ENCODE results near the gene CHRM1.

The CHRM1 gene

DNA sequence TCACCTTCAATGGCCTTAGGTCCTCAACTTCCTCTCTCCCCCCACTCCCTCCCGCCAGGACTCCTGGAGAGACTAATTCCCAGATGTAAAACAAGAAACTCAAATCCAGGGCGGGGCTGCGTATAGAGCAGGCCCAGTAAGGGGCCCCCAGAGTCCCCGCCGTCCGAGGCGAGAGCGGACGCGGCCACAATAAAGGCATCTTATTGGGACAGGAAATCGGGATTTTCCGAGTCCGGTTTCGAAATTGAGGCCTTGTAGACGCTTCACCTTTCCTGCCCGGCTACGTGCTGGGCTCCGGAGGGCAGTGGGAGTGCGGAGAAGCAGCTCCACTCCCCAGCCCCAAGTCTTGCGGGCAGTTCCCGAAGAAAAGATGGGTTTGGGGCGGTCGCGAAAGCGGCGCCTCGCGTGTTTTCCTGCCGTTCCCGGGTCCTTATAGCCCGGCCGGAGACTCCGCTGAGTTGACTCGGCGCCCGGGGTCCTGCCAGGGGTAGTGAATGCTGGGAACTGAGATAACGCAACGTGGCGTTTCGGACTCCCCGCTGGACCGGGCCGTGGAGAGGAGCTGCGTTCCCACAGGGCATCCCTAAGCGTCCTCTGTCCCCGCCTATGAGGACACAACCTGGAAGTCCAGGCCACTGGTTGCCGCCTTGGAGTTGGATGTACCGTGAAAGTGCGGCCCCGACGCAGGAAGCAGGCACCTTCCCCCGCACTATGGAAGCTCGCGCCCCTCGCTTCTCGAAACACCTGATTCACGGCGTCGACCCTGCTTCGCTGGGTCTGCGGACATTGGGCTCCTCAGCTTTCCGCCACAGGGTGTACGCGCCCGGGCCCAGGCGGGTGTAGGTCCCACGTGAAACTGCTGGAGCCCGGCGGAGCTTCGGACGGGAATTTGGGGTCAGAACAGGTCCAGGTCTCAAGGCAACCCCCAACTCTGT is 4.8 kb upstream of the CHRM1 start:
- DNase-seq, result no peak

GRCh38 chr11:62925308-62925707 is 4.1 kb upstream of the CHRM1 start:
- DNase-seq, result no peak

DNA sequence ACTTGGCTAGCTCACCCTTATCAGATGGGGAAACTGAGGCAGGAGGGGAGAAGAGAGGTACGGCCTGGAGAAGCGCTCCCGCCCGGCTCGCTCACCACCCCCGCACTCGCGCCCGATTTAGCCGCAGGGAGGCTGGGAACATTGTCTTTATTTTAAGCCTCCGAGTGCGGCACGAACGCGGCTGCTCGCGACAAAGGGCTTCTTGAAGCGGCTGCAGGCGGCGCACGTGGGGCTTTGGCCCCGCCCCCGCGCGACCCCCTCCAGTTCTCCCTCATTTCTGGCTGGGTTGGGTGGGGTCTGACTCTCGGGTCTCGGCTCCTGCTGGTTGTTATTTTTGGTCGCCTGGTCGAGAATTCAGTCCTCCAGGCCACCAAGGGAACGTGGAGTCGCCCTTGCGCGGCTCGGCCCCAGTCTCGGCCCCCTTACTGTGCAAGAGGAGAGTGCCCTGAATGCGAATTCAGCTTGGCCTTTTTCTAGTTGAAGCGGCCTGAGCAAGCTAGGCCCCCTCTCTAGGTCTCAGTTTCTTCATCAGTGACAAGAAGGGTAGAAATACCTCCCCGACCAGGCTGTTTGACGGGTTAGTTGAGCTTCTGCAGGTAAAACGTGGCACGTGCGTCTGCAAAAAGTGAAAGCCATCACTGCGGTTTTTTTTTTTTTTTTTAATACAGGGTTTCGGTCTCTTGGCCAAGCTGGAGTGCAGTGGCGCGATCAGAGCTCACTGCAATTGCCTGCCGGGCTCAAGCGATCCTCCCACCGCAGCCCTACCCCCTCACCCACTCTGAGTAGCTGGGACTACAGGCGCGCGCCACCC is 2.6 kb upstream of the CHRM1 start:
- DNase-seq, result no peak

DNA sequence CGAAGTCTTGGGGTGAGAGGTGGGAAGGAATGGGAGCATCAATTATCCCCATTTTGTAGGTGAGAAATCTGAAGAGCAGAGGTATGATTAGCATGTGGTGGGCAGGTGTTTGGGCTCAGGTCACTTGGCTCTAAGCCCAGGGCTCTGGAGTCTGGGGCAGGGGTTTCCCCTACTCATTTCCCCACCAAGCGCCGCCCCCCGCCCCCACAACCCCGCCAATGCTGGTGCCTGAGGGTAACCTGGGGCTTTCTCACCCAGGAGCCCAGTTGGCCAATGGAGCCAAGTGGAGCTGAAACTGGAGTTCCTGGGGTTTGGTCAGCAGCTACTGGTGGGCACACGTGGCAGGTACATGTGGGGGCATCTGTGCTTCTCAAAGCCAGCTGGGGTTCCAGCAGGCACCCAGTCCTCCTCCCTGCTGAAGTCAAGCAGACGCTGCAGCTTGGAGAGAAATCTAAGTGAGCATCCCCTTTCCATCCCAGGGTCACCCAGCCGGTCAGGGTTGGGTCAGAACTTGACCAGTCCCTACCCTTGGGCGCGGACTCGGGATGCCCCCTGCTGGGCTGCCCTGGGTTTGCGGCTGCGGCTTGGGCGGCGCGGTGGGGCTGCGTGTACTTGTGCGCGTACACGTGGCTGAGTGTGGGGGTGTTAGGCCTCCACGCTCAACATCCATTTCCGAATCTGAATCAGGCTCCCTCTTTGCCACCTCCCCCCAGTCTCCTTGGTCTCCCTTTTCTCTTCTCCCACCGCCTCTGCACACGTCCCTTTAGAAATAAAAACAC is 1.7 kb upstream of the CHRM1 start:
- DNase-seq, result peak; percentile 26

DNA sequence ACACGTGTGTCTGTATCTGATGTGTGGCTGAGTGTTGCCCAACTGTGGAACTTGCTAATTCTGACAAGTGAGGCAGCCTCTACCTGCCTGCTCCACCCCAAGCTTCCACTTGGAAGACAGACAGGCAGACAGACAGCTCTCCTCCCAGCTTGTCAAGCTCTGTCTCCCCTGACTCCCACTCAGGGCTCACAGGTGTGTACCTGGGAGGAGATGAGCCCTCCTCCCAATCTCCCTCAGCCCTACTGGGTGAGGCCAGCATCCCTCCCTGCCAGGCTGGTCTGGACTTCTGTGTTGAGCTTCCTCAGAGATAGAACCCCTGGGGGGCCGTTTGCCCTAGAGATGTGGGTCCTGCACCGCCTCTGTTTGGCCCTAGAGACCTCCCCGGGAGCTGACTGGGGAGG is 1.0 kb upstream of the CHRM1 start:
- no peak for DNase-seq

- DNase-seq, result no peak
Measured at GRCh38 chr11:62921573-62922188, 518 bp upstream of the CHRM1 start.

GRCh38 chr11:62919898-62920640 is 1.1 kb downstream of the CHRM1 start:
- DNase-seq, result no peak

DNA sequence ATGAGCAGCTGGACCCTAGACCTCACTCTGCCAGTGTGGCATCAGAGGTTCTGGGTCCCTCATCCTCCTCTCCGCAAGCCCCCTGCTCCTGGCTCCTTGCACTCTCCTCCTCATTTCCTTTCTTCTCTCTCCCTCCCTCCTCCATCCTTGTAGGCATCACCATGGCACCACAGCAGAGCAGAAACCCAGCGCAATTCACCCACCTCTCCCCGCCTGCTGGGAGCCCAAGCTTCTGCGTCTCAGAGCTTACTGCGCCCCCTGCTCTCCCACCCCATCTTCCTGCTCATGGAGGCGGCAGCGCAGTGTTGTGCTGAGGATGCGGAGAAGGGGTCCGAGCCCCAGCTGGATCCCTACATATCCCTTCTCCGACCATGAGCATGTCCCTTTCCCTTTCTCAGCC is 1.7 kb downstream of the CHRM1 start:
- no peak for DNase-seq

GRCh38 chr11:62918531-62918930 is 2.6 kb downstream of the CHRM1 start:
- no peak for DNase-seq

GRCh38 chr11:62917906-62918502 is 3.2 kb downstream of the CHRM1 start:
- DNase-seq, result no peak

- no peak for DNase-seq
Measured at GRCh38 chr11:62914416-62914815, 6.7 kb downstream of the CHRM1 start.

DNA sequence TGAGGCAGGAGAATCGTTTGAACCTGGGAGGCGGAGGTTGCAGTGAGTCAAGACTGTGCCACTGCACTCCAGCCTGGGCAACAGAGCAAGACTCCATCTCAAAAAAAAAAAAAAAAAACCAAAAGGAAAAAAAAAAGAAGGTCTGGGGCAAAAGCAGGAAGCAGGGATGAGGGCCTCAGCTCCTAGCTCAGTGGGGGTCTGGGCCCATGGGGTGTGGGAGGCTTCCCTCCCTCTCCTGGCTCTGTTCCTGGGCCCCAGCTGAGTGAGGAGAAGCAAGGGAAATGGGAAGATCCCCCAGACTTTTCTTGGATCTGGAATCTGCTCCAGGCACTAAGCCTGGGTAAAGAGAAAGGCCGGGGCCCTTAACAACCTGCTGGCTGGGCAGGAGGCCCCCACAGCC is 8.9 kb downstream of the CHRM1 start:
- no peak for DNase-seq

DNA sequence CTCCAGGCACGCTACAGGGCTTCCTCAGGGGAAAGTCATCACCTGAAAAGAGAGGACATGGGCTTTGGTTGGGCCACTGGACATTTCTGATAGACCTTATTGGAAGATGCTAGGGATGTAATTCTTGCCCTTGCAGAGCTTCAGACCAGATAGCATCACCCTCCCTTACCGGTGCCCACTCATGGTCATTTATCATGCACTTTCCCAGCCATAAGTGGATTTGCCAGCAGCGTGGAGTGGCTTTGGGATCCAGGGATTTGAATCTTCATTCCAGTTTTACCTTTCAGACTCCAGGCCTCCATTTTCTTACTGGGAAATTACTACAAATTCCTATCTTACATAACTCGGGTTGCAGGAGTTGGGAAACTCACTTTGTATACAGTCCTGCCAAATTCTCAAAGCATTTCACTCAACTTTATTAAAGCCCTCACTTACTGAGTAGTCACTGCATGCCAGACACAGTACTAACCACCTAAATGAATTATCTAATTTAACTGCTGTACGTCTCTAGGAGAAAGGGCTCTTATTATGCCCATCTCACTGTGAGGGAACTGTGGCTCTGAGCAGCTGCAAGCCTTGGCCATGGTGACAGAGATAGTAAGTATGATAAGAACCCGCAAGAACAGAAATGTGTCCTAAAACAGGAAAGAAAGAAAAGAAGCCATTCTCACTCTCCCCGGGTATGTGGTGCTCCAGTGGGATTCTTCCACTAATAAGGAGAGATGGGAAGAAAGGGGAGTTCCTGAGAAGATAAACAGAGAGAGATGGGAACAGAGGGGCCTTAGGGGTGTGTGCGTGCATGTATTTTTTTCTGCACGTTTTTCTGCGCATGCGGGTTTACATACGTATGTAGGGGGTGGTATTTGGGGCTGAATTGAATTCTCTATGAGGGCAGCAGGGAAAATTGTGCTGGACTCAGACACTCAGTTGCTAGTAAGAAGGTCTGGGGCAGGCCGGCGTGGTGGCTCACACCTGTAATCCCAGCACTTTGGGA is 9.7 kb downstream of the CHRM1 start:
- DNase-seq, result no peak

GRCh38 chr11:62910141-62910882 is 10.9 kb downstream of the CHRM1 start:
- DNase-seq, result no peak

GRCh38 chr11:62909107-62909894 is 11.9 kb downstream of the CHRM1 start:
- peak; percentile 60 for DNase-seq

- DNase-seq, result no peak
Measured at GRCh38 chr11:62908468-62909072, 12.6 kb downstream of the CHRM1 start.

- peak; percentile 88 for DNase-seq
Measured at GRCh38 chr11:62905927-62906531, 15.1 kb downstream of the CHRM1 start.

- DNase-seq, result no peak
Measured at GRCh38 chr11:62905296-62905695, 15.9 kb downstream of the CHRM1 start.
